Stimulated activated CD8-positive, alpha-beta memory T cell treated with anti-CD3 and anti-CD28 coated beads, Interleukin-12 subunit alpha, Interleukin-12 subunit beta, amount 100 ng/mL, for 1 hour (primary cell): ENCODE results near the gene GALNS.

ENCODE experiments used
- DNase-seq: peaks from one replicate; pipeline ENCODE4 v3.0.0-alpha.2; 2020; ENCODE audit warnings: low read depth

GALNS gene

DNA sequence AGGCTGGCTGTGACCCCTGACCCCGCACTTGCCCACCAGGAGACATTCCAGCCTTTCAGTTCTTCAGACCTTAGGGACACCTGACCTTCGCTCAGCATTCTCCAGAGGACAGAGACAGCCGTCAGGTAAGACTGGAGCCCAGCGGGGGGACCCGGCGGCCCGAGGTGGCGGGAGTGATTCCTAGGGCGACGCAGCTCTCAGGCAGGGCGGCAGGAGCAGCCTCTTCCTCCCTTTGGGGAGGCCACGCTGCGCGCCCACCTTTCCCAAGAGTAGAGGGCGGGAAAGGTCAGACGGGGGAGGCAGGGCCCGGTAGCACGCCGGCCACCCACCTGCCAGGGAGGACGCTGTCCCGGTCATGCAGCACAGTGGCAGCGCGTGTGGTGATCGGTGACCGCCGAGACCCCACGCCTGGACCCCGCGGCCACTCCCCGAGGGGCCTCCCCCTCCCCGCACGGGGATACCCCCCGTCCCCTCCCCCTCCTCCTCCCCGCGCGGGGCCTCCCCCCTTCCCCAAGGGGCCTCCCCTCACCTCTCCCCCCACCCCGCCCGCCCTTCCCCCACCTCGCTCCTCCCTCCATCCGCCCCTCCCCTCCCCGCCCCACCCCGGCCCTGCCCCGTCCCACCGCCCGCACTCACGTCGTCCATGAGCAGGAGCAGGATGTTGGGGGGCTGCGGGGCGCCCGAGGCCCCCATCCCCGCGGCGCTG lies 472 bp downstream of the GALNS start:
- DNase-seq = no peak

DNA sequence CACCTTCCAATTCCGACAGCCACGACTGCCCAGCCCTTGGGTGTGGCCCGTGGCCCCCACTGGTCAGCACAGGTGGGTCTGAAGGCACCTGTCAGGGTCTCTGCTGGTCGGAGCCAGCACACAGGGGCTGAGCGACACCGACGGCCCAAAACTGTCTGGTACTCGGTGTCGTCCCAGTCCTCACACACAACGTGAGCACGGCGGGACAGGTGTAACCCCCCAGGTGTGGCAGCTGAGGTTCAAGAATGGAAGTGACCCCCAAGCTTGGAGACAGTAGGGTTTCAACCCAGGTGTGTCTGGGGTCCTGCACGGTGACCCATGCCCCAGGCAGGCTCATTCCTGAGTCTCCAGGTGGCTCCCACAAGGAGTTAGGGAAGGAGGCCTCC lies 1.0 kb downstream of the GALNS start:
- no peak for DNase-seq

DNA sequence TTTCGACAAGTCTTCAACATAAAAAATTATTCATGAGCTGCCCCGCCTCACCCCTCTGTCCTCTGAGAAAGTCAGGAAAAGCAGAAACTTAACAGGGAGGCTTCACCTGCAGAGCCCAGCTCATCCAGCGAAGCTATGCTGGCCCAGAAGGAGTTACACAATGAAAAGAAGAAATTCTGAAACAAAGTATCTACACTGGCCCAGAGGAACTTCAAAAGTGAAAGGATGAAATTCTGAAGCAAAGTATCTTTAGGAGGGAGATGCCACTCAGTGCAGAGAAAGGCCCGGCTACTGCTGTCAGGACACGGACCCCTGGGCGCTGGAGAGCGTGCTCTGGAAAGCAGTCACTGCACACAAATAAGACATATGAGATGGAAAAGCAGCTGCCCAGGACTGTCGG lies 1.6 kb downstream of the GALNS start:
- no peak for DNase-seq

DNA sequence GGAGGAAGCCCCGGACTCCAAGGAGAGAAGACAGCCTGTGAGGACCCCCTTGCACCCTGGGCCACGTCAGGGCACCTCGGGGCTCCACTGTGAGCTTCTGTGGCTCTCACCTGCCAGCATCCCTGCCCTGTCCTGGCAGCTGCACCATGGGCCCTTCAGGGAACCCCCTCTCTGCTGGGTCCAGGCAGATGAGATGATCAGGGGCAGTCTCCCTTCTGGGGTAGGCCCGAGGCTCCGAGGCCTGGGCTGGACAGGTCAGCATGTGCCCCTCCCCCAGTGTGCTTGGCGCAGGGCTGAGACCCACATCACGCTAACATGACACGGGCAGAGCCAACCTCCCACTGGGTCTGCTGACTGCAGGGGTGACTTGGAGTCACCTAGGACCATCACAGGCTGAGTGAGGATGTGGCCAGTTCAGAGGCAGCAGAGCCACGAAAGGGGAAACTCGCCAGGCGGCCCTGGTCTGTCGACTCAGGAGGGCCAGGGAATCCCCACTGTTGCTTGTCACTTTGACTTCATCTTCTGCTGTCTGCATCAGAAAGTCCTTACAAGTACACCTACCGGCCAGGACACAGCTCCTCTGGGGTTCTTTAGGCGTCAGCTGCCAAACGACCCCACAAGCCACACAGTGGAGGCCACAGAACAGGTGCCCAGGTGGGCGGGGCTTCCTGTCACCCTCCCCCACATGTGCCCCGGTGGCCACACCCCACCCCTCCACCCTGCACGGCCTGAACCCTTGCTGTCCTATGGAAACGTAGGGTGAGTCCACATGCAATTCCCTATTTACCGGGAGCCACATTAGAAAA lies 2.2 kb downstream of the GALNS start:
- DNase-seq = no peak

DNA sequence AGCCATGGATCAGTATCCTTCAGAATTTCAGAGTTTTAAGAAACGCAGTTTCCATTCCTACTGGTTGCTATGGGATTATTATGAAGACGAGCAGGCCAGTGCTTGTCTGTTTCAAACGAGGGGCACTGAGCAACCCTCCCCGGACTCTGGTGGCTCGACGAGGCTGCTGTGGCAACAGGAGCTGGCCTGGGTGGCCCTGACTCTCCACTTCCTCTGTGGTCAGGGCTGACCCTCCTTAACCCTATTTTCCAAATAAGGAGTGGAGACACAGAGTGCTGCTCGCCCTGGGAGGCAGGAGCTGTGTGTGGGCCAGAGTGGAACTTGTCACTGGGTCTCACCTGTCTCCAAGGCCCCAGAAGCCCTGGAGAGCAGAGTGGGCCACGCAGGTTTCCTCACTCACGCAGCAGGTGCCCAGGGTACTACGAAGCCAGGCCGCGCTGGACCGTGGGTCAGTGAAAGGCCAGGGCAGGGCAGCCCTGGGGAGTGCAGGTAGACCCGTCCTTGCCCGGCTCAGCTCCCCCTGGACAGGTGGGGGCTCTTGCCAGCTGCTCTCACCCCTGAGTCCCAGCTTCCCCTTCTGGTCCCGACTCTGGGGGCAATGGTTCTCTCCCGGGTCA lies 3.3 kb downstream of the GALNS start:
- DNase-seq = no peak

DNA sequence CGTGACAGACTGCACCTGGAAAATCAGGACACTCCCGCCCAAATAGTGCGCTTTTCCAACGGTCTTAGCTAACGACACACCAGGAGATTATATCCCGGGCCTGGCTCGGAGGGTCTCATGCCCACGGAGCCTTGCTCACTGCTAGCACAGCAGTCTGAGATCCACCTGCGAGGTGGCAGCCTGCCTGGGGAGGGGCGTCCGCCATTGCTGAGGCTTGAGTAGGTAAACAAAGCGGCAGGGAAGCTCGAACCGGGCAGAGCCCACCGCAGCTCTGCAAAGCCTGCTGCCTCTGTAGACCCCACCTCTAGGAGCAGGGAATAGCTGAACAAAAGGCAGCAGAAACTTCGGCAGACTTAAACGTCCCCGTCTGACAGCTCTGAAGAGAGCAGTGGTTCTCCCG lies 5.1 kb downstream of the GALNS start:
- no peak for DNase-seq

DNA sequence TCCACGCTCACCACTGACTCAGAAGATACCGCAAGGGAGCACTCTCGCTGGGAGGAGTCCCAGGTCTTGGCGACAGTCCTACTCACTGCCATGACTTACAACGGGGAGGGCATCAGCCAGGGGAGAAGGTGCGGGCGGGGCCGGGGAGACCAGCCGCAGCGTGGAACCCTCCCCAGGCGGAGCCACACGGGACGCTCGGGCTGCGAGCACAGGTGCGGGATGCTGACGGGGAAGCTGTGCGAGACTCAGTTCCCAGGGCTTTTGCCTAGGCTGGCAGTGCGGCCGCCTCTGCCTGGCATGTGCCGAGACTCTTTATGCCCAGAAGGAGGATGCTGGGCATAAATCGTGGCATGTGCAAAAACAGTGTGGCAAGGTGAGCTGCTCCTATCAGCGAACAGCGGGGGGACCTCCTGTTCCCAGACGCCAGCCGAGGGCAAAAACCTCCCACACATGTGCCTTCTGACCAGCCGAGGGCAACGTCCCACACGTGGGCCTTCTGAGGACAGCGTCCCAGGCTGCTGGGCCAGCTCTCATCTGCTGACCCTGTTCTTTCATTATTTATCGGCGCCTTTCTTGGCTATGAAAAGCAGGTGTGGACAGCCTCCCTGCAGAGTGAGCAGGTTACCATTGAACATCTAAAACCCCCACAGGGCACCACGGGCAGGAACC lies 6.1 kb downstream of the GALNS start:
- no peak for DNase-seq

DNA sequence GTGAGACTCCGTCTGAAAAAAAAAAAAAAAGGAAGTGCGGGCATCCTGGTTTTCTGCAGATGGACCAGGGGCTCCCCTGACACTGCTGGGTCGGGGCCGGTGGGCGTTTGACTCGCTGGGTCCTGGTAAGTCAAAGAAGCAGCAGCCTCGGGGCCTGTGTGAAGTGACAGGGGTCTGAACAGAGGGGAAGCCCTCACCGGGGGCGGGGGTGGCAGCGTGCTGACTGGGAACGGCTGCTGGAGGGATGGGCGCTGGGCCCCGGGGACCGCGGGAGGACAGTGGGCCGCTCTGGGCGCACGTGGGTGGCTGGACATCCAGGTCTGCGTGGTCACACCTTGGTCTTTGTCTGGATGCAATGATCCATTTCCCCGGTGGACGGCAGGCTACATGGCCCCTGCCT lies 8.2 kb downstream of the GALNS start:
- DNase-seq = no peak

DNA sequence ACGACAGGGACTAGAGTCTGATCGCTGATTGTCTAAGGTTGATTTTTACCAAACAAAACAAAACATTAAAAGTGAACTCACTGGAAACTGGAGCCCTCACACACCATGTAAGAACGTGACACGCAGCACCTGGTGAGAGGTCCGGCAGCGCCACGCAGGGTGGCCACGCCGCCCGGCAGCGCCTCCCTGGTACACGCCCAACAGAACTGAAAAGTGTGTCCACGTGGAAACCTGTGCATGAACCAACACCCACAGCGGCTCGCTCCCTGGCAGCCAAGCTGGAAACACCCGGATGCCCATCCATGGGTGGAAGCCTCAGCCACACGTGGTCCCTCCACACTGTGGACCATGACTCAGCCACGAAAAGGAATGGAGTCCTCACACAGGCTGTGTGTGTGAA lies 9.1 kb downstream of the GALNS start:
- DNase-seq = no peak

DNA sequence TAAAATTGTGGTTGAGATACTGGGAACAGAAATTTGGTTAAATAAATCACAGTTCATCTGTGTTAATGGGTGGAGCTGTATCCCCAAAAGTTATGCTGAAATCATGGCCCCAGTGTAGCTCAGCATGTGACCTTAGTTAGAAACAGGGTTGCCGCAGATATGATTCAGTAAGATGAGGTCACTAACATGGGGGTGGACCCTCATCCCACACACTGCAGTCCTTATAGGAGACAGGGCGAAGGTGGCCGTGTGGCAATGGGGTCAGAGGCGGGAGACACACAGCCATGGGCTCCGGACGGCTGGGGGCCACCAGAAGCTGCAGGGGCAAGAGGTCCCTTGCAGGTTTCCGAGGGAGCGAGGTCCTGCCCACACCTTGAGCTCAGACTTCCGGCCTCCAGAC lies 10.7 kb downstream of the GALNS start:
- no peak for DNase-seq

DNA sequence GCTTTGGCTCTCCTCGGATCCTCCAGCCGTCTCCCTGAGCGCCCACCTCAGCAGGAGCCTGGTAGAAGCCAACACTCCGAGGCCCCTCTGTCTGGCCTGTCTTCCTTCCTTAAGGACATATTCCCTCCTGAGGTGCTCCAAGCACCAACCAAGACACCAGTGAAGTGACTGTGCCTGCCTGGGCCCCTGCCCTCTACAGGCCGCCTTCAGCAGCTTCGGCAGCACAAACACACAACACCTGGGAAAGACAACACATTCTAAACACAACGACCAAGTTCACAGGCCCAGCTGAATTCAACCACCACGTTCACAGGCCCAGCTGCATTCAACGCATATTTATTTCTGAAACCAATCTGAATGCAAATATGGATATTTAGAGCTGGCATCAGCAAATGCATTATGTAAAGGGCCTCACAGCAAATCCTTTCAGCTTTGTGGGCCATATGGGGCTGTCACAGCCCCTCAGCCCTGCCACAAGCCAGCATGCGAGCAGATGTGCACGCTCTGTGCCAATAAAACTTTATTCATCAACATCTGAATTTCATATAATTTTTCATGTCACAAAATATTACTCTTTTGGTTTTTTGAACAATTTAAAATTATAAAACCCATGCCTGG lies 12.2 kb downstream of the GALNS start:
- DNase-seq = no peak

DNA sequence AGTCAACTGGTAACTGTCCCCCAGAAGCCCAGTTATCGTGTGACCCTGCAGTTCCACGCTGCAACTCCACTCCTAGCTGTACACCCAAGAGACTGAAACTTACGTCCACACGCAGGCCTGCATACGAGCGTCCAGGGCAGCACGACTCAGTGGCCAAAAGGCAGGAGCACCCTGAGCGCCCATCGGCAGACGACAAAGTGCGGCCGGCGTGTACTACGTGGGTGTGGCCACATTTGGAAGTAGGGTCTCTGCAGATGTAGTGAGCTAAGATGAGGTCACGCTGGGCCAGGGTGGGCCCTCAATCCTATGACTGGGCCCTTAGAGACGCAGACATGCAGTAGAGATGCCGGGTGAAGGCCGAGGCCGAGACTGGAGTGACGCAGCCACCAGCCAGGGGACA lies 13.5 kb downstream of the GALNS start:
- no peak for DNase-seq

DNA sequence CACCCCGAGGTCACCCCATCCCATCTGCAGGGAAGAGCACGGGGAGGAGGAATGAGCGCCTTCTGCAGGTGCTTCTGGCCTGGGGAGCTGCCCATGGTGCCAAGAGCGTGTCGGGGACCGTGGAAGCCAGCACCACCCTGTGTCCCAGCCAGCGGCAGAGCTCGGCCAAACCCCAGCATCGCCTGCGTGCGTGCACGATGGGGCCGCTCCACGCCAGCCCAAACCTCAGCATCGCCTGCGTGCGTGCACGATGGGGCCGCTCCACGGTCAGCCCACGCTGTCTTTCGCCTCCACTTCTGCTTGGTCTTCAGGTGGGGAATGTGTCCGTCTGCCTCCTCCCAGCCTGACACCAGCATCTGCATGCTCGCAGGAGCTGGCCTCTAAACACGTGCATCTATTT lies 13.9 kb downstream of the GALNS start:
- no peak for DNase-seq

DNA sequence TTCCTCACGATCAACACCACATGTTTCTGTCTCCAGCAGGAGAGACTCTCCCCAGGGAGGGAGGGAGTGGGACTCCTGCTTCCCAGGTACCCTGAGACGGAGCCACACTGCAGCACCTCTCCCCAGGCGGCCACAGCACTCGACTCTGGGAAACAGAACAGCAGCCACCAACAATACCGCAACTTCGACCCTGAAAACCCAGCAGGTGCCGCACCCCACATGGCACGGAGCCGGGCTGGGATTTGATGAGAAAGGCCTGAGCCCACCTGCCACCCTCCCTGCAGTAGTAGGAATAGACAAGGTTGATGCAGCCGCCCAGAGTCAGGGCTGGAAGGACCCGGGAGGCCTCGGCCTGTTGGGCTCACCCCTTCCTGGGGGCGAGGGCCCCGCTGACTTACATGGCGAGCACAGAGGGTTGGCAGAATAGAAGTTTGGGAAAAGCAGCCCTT lies 14.4 kb downstream of the GALNS start:
- no peak for DNase-seq

DNA sequence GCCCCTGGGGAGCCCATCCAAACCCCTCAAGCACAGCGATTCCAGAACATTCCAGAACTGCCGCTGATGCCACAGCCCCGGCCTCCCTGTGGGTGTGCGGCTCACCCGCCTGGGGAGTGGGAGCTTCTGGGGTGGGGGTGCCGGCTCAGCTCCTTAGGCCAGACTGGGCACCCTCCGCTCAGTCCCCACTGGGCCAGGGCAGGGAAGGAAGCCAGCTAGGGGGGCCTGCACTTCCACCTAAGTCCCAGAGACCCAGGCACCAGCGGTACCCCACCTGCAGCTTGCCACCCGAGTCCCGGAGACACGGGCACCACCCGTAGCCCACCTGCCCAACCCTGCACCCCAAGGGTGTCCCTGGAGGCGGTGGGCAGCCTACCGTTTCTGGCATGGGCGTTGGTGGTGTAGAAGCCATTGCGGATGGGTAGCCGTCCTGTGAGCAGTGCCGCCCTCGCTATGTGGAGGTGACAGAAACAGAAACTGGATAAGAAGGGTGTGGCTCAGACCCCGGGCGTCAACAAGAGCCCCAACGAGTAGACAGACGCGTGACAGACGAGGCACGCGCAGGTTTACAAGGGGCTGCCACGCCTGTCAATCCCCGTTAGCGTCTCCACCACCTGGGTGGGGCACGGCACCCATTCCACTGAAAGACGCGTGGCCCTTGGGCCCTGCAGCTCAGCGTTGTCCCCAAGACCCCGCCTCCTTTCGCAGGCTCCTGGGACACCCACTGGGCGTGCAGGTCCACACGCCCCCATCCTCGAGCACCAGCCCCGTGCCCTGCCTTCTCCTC lies 15.0 kb downstream of the GALNS start:
- DNase-seq = no peak

DNA sequence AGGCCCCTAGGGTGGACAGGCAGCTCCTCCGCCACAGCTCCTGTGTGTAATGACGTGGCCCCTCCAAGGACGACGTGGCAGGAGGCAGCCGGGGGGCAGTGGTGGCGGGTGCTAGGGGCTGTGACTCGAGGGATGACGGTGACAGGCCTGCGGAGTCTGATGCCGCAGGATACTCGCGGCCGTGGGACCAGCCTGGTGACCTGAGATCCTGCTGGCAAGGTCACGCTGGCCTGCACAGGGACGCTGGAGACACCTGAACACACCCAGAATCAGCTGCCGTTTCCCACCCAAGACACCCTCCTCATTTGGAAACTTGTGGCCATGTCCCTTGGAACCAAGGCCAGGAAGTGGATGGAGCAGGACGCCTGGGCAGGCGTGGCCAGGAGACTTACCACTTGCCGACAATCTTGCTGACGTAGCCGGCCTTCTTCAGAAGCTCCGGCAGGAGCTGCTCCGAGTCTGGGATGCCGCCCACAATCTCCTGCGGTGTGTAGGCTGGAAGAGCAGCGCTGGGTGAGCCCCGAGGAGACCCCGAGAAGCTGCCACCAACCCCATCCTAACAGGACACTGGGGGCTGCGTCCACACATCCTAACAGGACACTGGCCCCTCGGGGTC lies 16.0 kb downstream of the GALNS start:
- no peak for DNase-seq

DNA sequence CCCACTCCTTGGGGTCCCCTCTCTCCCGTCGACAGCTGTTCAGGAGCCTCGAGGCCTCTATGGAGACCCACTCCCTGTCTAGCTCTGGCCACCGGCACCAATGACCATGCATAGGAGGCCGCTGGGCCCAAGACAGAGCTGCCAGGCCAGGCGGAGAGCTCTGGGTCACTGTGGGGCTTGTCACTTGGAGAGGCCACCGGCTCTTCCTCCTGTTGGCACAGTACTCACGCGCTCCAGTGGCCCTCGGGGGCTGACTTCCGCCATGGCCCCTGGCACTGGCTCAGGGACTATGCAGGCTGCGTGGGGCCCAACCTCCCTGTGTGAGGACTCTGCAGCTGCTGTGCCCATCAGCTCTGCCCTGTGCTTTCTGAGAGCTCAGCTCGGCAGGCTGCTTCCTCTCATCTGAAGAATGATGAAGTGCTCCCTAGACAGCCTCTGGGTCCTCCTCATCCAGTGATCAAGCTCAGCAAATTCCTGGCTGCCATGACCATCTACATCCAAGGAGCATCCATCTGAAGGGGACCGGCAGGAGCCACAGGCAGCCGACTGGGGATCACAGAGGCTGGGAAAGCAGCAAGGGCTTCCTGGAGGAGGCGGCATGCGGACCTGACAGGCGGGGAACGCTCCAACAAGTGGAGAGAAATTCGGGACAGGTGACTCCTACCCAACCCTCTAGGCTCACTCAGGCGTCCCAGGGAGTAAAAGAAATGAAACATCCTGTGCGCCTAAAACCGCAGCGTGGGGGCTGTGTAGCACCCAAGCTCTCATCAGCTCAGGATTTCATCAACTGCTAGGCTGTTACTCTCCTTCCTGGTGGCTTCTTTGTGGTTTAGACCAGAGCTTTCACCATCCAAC lies 16.8 kb downstream of the GALNS start:
- no peak for DNase-seq

DNA sequence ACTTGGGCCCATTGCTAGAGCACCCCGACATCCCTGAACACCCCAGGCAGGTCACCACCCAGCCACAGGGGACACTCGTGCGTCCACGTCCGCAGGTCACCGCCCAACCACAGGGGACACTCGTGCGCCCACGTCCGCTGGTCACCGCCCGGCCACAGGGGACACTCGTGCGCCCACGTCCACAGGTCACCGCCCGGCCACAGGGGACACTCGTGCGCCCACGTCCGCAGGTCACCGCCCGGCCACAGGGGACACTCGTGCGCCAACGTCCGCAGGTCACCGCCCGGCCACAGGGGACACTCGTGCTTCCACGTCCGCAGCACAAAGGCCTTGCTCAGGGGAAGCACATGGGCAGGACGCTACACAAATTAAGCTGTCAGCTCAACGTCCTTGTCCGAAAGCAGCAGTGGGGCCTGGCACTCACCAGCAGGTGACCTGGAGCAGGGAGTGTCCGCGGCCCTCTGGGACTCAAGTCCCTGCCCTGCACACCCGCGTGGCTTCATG lies 17.7 kb downstream of the GALNS start:
- DNase-seq = no peak

DNA sequence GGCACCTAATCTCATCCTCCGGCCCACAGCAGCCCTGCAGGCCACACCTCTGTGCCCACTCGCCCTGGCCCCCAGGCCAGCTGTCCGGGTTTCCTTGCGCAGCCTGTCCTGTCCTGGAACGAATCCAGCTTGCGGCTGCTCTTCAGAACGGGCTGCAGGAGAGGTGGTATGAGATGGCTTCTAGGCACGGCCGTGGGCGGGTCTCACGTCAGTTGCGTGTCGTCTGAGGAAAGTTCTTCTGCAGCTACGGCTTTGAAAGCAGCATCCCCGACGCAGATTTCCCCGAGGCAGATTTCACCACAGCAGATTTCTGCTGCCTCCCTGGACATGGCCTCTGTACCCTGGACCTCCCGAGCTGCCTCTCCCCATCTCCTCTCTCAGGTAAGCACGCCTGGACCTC lies 18.2 kb downstream of the GALNS start:
- DNase-seq = no peak

DNA sequence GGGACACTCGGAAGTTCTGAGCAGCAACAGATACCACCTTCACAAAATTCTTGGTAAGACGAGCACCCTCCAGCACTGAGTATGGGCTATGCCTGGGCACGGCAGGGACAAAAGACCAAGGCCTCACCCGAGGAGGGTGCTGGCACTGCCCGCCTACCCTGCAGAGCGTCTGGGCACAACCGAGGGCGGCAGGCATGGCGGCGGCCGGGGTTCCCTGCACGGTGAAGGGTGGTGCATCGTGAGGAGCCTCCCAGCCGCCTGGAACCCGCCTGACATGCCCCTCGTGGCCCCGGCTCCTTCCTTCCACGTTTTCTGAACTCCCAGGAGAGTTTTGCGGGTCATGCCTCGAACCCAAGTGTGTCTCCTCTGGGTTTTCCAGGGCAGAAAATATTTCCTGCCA lies 18.9 kb downstream of the GALNS start:
- no peak for DNase-seq
